Neural progenitor cell (in vitro differentiated cells): ENCODE results near the gene CNOT9. TPM values are rescaled to one million over a fixed set of nuclear protein-coding genes. Genes with fewer than 3 reads are reported as not detected.
A peak's percentile ranks its signal among the peaks of the same experiment; 100 is the strongest.

Experiments used
- DNase-seq: peaks from one replicate; pipeline ENCODE4 v3.0.0-alpha.2; 2016; ENCODE audit warnings: low spot score
- H2AFZ ChIP-seq: fragments of 200-600 bp; sonication (generic); replicated peaks from 2 replicates; pipeline ENCODE4 v1.6.1; 2016; ENCODE audit warnings: antibody characterized with exemption
- H3F3A ChIP-seq: fragments of 200-600 bp; sonication (generic); 2 replicates; pipeline ENCODE4 v1.6.1; 2016; ENCODE audit warnings: antibody characterized with exemption, low read depth
- H3K27ac ChIP-seq: fragments of 200-600 bp; sonication (generic); 2 replicates; pipeline ENCODE4 v1.5.1; 2016; ENCODE audit warnings: mild to moderate bottlenecking
- H3K27me3 ChIP-seq: fragments of 200-600 bp; sonication (generic); 2 replicates; pipeline ENCODE4 v1.6.1; 2016; ENCODE audit warnings: mild to moderate bottlenecking, moderate library complexity
- H3K36me3 ChIP-seq: fragments of 200-600 bp; sonication (generic); 2 replicates; pipeline ENCODE4 v1.5.1; 2016
- H3K4me1 ChIP-seq: fragments of 200-600 bp; sonication (generic); 2 replicates; pipeline ENCODE4 v1.6.1; 2016; ENCODE audit warnings: mixed run types
- H3K4me2 ChIP-seq: fragments of 200-600 bp; sonication (generic); 2 replicates; pipeline ENCODE4 v1.6.1; 2016
- H3K4me3 ChIP-seq: fragments of 200-600 bp; sonication (generic); 2 replicates; pipeline ENCODE4 v1.5.1; 2016
- H3K79me2 ChIP-seq: fragments of 200-600 bp; sonication (generic); 2 replicates; pipeline ENCODE4 v1.6.1; 2016; ENCODE audit warnings: low read depth
- H3K9ac ChIP-seq: fragments of 200-600 bp; sonication (generic); 2 replicates; pipeline ENCODE4 v1.6.1; 2016
- H3K9me3 ChIP-seq: fragments of 200-600 bp; sonication (generic); 2 replicates; pipeline ENCODE4 v1.5.1; 2016; ENCODE audit warnings: low read depth
- H4K20me1 ChIP-seq: fragments of 200-600 bp; sonication (generic); 2 replicates; pipeline ENCODE4 v1.6.1; 2016; ENCODE audit warnings: low read depth
- H3K27ac Mint-ChIP-seq: 3 replicates; pipeline ENCODE4 v1.8.0; 2021; ENCODE audit warnings: mixed read lengths
- H3K27me3 Mint-ChIP-seq: 2 replicates; pipeline ENCODE4 v1.8.0; 2022; ENCODE audit warnings: low read depth, mild to moderate bottlenecking, inconsistent platforms, moderate library complexity, mixed read lengths; ENCODE audit not compliant: insufficient read depth
- H3K36me3 Mint-ChIP-seq: 3 replicates; pipeline ENCODE4 v1.8.0; 2021; ENCODE audit warnings: mixed read lengths
- H3K4me1 Mint-ChIP-seq: 3 replicates; pipeline ENCODE4 v1.8.0; 2021; ENCODE audit warnings: mixed read lengths
- H3K4me3 Mint-ChIP-seq: 3 replicates; pipeline ENCODE4 v1.8.0; 2021; ENCODE audit warnings: mild to moderate bottlenecking, moderate library complexity, mixed read lengths
- H3K9me3 Mint-ChIP-seq: 3 replicates; pipeline ENCODE4 v1.8.0; 2020; ENCODE audit warnings: mixed read lengths
- EZH2 ChIP-seq: fragments of 200-600 bp; sonication (generic); IDR thresholded peaks from 2 replicates; pipeline ENCODE4 v1.6.1; 2017; ENCODE audit warnings: antibody characterized with exemption, mild to moderate bottlenecking, moderate library complexity
- EZH2phosphoT487 ChIP-seq: fragments of 200-600 bp; sonication (generic); IDR thresholded peaks from 2 replicates; pipeline ENCODE4 v1.6.1; 2017; ENCODE audit warnings: antibody characterized with exemption
- total RNA-seq: library from RNA; depleted of rRNA; stranded (reverse); fragments of >200 nt; gene quantifications from 2 replicates; pipeline ENCODE4 v1.2.3, GENCODE V29; 2015; ENCODE audit warnings: low replicate concordance
- TF ChIP-seq, protein P1 (sequence below): fragments of 200-600 bp; sonication (generic); IDR thresholded peaks from 2 replicates; pipeline ENCODE4 v1.5.1; 2017; ENCODE audit warnings: antibody characterized with exemption, mild to moderate bottlenecking

CNOT9 gene
- total RNA-seq, 1 donor from 2014 or later = 87.1 TPM

- Histone ChIP-seq H3K9me3 (no peaks in the 10 kb centered on the region), H4K20me1 (peaks cover 78% of the 10 kb centered on the region), H3F3A (no peaks in the 10 kb centered on the region), H3K27ac (no peak overlapping the region), H3K36me3 (peaks cover 8% of the 10 kb centered on the region), H3K27me3 (no peaks in the 10 kb centered on the region), H3K79me2 (peaks cover 86% of the 10 kb centered on the region), H3K4me1 (peaks cover 10% of the 10 kb centered on the region), H3K9ac (peak overlapping the region; percentile 35), H3K4me2 (peak overlapping the region; percentile 27), H3K4me3 (no peak overlapping the region), H2AFZ (no peak overlapping the region)
- Mint-ChIP-seq H3K4me3 (no peak overlapping the region), H3K27ac (no peak overlapping the region), H3K36me3 (peaks cover 20% of the 10 kb centered on the region), H3K9me3 (no peaks in the 10 kb centered on the region), H3K4me1 (no peaks in the 10 kb centered on the region), H3K27me3 (peaks cover 3% of the 10 kb centered on the region)
- TF ChIP-seq, protein P1, sequence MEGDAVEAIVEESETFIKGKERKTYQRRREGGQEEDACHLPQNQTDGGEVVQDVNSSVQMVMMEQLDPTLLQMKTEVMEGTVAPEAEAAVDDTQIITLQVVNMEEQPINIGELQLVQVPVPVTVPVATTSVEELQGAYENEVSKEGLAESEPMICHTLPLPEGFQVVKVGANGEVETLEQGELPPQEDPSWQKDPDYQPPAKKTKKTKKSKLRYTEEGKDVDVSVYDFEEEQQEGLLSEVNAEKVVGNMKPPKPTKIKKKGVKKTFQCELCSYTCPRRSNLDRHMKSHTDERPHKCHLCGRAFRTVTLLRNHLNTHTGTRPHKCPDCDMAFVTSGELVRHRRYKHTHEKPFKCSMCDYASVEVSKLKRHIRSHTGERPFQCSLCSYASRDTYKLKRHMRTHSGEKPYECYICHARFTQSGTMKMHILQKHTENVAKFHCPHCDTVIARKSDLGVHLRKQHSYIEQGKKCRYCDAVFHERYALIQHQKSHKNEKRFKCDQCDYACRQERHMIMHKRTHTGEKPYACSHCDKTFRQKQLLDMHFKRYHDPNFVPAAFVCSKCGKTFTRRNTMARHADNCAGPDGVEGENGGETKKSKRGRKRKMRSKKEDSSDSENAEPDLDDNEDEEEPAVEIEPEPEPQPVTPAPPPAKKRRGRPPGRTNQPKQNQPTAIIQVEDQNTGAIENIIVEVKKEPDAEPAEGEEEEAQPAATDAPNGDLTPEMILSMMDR = no peak
- no peak for TF ChIP-seq EZH2phosphoT487
- no peak for DNase-seq
Measured at GRCh38 chr2:218578272-218578877, 9.7 kb downstream of the CNOT9 start.

GRCh38 chr2:218582076-218582475 is 13.4 kb downstream of the CNOT9 start:
- TF ChIP-seq EZH2 (no peak), EZH2phosphoT487 (no peak)
- TF ChIP-seq, protein P1 = no peak
- no peak overlapping the region for H3K4me2 ChIP-seq

DNA sequence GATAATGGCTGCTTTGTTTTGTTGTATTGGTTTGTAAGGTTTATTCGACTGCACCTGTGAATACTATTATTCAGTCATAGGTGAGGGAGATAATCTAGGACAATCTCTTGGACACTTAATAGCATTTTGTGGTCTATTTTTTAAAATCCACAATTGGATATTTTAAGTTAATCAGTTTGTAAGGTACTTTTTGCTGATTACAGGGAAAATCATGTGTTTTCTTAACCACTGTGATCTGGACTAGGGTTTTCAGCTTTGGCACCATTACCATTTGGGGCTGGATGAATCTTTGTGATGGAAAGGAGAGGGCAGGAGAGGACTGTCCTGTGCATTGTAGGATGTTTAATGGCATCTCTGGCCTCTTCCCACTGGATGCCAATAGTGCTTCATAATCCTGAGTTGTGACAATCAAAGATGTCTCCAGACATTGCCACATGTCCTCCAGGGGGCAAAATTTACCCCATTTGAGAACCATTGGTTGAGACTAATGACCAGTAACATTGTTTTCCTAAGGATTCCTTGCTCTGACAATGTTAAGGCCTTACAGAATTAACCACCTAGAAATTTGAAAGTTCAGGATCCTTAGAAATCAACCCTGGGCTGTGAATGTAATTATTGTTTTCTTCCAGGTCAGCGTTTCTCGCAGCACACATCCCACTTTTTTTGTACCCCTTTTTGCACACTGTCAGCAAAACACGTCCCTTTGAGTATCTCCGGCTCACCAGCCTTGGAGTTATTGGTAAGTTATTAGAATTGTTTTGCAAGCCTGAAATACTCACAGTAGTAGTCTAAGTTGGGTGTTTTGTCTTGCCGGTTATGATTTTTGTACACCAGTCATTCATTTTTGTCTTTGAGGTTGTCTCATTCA is 15.6 kb downstream of the CNOT9 start:
- H3K4me1 ChIP-seq = no peaks in the 10 kb centered on the region
- H3K4me3 ChIP-seq = no peak overlapping the region
- Mint-ChIP-seq H3K27me3 (no peaks in the 10 kb centered on the region), H3K4me1 (no peaks in the 10 kb centered on the region), H3K27ac (no peak overlapping the region), H3K36me3 (peaks cover 42% of the 10 kb centered on the region), H3K4me3 (no peak overlapping the region), H3K9me3 (no peaks in the 10 kb centered on the region)
- no peaks in the 10 kb centered on the region for H3F3A ChIP-seq
- H3K9ac ChIP-seq = no peak overlapping the region
- H2AFZ ChIP-seq = no peak overlapping the region
- DNase-seq = no peak
- peaks cover 21% of the 10 kb centered on the region for H3K36me3 ChIP-seq
- TF ChIP-seq, protein P1 = peak; percentile 16
- TF ChIP-seq EZH2phosphoT487 = no peak
- H3K27ac ChIP-seq = no peak overlapping the region
- no peaks in the 10 kb centered on the region for H3K27me3 ChIP-seq
- no peaks in the 10 kb centered on the region for H3K9me3 ChIP-seq
- H4K20me1 ChIP-seq = peaks cover 42% of the 10 kb centered on the region
- H3K79me2 ChIP-seq = peaks cover 28% of the 10 kb centered on the region
- no peak overlapping the region for H3K4me2 ChIP-seq

More at GRCh38 chr2:218582076-218582475, 13.4 kb downstream of the CNOT9 start:
- Histone ChIP-seq H3F3A (no peaks in the 10 kb centered on the region), H3K36me3 (peaks cover 6% of the 10 kb centered on the region), H4K20me1 (peaks cover 64% of the 10 kb centered on the region), H3K79me2 (peaks cover 49% of the 10 kb centered on the region), H2AFZ (no peak overlapping the region), H3K27ac (no peak overlapping the region), H3K9me3 (no peaks in the 10 kb centered on the region), H3K4me3 (no peak overlapping the region), H3K4me1 (peaks cover 10% of the 10 kb centered on the region), H3K9ac (no peak overlapping the region), H3K27me3 (no peaks in the 10 kb centered on the region)
- no peak for DNase-seq
- peaks cover 34% of the 10 kb centered on the region for H3K36me3 Mint-ChIP-seq
- no peak overlapping the region for H3K27ac Mint-ChIP-seq
- no peaks in the 10 kb centered on the region for H3K4me1 Mint-ChIP-seq
- H3K4me3 Mint-ChIP-seq = no peak overlapping the region
- H3K27me3 Mint-ChIP-seq = peaks cover 2% of the 10 kb centered on the region
- H3K9me3 Mint-ChIP-seq = no peaks in the 10 kb centered on the region
